ENCODE results near the gene MTMR12. TPM values are rescaled to one million over a fixed set of nuclear protein-coding genes. Genes with fewer than 3 reads are reported as not detected.

Gene MTMR12
- total RNA-seq, 6 experiments from 2014 or later: 20.7 to 26.0 (median 22.4) TPM

- Mint-ChIP-seq H3K4me3 (no peak overlapping the region), H3K27ac (no peak overlapping the region), H3K9me3 (no peaks in the 10 kb centered on the region), H3K36me3 (ENCODE audit: low read depth) (peaks cover 39% of the 10 kb centered on the region), H3K4me1 (ENCODE audit: low read depth) (peaks cover 19% of the 10 kb centered on the region), H3K27me3 (ENCODE audit: insufficient read depth) (peaks cover 3% of the 10 kb centered on the region; the same call in 1 of the 2 replicates)
- TF ChIP-seq CTCF (IDR thresholded peaks at IDR 0.05): no peak
- DNase-seq: no peak
Measured at GRCh38 chr5:32251871-32252458, 60.8 kb downstream of the MTMR12 start.

GRCh38 chr5:32249668-32250067 is 63.1 kb downstream of the MTMR12 start:
- Mint-ChIP-seq H3K27ac (no peak overlapping the region), H3K36me3 (ENCODE audit: low read depth) (peaks cover 38% of the 10 kb centered on the region)

GRCh38 chr5:32245742-32246141 is 67.0 kb downstream of the MTMR12 start:
- Mint-ChIP-seq H3K36me3 (ENCODE audit: low read depth) (peaks cover 51% of the 10 kb centered on the region), H3K4me3 (no peak overlapping the region), H3K27me3 (ENCODE audit: insufficient read depth) (peaks cover 3% of the 10 kb centered on the region; the same call in 1 of the 2 replicates), H3K27ac (no peak overlapping the region), H3K9me3 (no peaks in the 10 kb centered on the region), H3K4me1 (ENCODE audit: low read depth) (peaks cover 4% of the 10 kb centered on the region; the same call in 1 of the 2 replicates)
- TF ChIP-seq CTCF (IDR thresholded peaks at IDR 0.05): no peak
- no peak for DNase-seq

More at GRCh38 chr5:32249668-32250067, 63.1 kb downstream of the MTMR12 start:
- peaks cover 3% of the 10 kb centered on the region; the same call in 1 of the 2 replicates for H3K27me3 Mint-ChIP-seq (ENCODE audit: insufficient read depth)
- DNase-seq: no peak
- TF ChIP-seq CTCF (IDR thresholded peaks at IDR 0.05): no peak
- no peak overlapping the region for H3K4me3 Mint-ChIP-seq
- H3K9me3 Mint-ChIP-seq: no peaks in the 10 kb centered on the region
- peaks cover 5% of the 10 kb centered on the region; the same call in 1 of the 2 replicates for H3K4me1 Mint-ChIP-seq (ENCODE audit: low read depth)

GRCh38 chr5:32244017-32244416 is 68.7 kb downstream of the MTMR12 start:
- peaks cover 3% of the 10 kb centered on the region; the same call in 1 of the 2 replicates for H3K27me3 Mint-ChIP-seq (ENCODE audit: insufficient read depth)
- DNase-seq: no peak
- H3K36me3 Mint-ChIP-seq (ENCODE audit: low read depth): peaks cover 48% of the 10 kb centered on the region
- no peaks in the 10 kb centered on the region for H3K4me1 Mint-ChIP-seq (ENCODE audit: low read depth)
- no peak overlapping the region for H3K27ac Mint-ChIP-seq
- H3K4me3 Mint-ChIP-seq: no peak overlapping the region
- TF ChIP-seq CTCF (IDR thresholded peaks at IDR 0.05): no peak
- no peaks in the 10 kb centered on the region for H3K9me3 Mint-ChIP-seq

GRCh38 chr5:32241034-32241783 is 71.5 kb downstream of the MTMR12 start:
- Mint-ChIP-seq H3K4me1 (ENCODE audit: low read depth) (no peaks in the 10 kb centered on the region), H3K27me3 (ENCODE audit: insufficient read depth) (no peaks in the 10 kb centered on the region), H3K36me3 (ENCODE audit: low read depth) (peaks cover 32% of the 10 kb centered on the region), H3K4me3 (no peak overlapping the region), H3K9me3 (no peaks in the 10 kb centered on the region), H3K27ac (no peak overlapping the region)
- no peak for TF ChIP-seq CTCF (IDR thresholded peaks at IDR 0.05)
- DNase-seq: no peak
